Measurements from ENCODE around the gene MT3.
"Not testable (repeated sequence)": the region's sequence is repeated elsewhere in the genome, so short reads cannot be mapped to it uniquely, and the experiment has no call there.

Gene MT3

DNA sequence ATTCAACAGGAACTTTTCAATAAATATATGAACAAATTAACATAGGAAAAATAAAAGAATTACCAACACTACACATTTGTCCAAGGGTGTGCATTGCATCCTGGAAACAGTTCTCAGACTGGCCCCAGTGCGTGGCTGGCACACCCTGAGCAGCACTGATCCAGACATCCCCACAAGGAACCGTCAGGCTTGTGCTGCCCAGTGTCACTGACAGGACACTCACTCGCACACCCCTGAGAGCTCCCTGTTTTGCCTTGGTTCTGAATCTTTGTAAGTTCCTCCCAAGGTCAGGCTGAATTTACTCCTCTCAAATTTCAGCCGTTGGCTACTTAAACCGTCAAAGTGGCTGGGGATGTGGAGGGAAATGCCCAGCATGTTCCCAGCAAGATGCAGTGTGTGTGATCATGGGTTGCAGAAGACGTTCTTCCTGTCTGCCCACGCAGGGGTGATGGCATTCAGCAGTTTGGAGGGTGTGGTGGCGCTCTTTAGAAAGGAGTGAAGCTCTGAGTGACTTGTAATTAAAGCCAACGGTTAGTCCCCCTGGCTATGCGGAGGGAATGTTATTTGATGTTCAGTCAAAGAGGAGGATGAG lies 20.8 kb downstream of the MT3 start:
- no peak for DNase-seq

- no peak for DNase-seq
Measured at GRCh38 chr16:56610609-56611111, 21.3 kb downstream of the MT3 start.

DNA sequence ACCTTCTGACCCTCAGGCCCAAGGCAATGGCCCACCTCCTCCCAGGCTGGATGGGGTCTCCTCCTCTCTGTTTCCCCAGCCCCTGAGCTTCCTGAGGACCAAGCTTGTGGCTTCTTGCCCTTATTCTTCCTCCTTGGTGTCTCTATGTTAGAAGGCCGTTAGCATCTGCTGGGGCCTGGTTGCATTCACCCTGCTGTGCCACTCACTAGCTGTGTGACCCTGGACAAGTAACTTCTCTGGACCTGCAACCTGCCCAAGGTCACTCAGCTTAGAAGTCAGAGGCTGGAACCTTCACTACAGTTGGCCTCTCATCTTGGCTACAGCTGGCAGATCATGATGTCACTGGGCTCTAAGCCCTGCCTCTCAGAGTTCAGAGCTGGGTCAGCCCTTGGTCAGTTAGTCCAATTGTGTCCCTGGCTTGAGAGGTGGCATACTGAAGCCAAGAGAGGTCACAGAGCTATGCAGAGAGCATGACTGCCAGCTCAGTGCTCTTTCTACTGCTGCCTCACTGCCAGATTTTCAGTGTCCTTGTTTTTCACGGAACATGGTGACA lies 22.0 kb downstream of the MT3 start:
- DNase-seq = no peak

GRCh38 chr16:56613706-56614105 lies 24.4 kb downstream of the MT3 start:
- no peak for DNase-seq

DNA sequence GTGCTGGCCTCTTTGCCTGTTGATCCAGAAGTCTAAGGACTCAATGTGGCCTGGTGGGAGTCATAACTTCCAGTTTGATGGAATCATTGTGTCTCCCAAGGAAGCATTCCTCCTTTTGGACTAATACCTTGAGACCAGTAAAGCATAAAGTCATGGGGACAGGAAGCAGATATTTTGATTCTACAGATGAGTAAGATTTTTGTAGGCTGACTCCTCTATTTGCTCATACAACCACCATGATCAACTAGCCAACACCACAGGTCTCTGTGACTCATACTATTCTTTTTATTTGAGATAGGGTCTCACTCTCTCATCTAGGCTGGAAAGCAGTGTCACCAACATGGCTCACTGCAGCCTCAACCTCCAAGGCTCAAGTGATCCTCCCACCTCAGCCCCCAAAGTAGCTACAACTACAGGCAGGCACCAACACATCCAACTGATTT lies 25.2 kb downstream of the MT3 start:
- DNase-seq = no peak

DNA sequence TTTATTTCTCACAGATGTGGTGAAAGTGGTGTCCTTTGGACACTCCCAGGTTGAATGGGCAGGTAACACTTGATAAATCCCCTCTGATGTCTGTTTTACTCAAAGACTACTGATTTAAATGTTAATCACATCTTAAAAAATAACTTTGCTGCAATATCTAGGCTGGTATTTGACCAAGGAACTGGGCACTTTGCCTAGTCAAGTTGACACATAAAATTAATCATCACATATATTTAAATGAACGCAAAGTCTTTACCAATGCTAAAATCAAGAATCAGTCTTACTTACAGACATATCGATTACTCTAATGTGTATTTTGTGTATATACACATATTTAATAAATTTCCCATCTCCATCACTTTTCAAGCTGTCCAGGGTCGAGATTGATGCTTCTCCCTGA lies 26.0 kb downstream of the MT3 start:
- DNase-seq = no peak

DNA sequence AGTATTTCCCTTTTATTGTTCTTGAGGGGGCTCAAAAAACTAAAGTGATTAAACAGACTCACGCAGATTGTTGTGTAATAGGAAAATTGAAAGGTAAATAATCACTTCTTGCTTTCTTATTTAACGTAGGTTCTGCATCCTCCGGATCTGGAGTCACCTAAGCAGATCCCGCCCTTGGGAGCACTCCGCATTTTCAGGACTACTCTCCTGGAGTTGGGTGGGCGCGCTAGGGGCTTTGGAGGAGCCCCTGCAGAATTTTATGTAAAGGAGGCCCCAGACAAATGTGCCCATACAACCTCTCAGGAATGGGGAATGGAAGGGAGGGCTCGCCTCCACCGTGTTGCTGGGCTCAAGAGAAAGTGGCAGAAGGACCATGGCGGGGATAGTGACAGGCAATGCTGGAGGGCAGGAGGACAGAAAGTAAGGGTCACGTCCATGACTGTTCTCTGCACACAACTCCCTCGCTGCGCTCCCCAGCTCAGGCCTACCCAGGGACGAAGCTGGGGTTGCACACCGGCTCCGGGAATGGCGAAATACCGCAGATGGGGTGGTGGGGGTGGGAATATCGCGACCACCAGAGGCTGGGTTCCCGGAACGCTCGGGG lies 27.4 kb downstream of the MT3 start:
- DNase-seq = no peak

GRCh38 chr16:56617212-56618085 lies 28.1 kb downstream of the MT3 start:
- no peak for DNase-seq

- no peak for DNase-seq
Measured at GRCh38 chr16:56618138-56618537, 28.8 kb downstream of the MT3 start.

DNA sequence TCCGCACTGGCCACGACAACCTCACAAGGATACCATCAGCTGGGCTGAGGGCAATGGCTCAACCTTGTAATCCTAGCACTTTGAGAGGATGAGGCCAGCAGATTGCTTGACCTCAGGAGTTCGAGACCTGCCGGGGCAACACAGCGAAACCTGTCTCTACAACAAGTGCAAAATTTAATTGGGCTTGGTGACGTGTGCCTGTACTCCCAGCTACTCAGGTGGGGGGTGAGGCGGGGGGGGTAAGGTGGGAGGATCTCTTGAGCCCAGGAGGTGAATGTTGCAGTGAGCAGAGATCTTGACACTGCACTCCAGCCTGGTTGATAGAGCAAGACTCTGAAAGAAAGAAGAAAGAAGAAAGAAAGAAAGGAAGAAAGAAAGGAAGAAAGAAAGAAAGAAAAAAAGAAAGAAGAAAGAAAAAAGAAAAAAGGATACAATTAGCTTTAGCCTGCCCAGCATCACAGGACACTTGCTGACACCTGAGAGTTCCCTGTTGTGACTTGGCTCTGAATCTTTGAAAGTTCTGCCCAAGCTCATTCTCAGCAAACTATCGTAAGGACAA lies 31.1 kb downstream of the MT3 start:
- DNase-seq = no peak

DNA sequence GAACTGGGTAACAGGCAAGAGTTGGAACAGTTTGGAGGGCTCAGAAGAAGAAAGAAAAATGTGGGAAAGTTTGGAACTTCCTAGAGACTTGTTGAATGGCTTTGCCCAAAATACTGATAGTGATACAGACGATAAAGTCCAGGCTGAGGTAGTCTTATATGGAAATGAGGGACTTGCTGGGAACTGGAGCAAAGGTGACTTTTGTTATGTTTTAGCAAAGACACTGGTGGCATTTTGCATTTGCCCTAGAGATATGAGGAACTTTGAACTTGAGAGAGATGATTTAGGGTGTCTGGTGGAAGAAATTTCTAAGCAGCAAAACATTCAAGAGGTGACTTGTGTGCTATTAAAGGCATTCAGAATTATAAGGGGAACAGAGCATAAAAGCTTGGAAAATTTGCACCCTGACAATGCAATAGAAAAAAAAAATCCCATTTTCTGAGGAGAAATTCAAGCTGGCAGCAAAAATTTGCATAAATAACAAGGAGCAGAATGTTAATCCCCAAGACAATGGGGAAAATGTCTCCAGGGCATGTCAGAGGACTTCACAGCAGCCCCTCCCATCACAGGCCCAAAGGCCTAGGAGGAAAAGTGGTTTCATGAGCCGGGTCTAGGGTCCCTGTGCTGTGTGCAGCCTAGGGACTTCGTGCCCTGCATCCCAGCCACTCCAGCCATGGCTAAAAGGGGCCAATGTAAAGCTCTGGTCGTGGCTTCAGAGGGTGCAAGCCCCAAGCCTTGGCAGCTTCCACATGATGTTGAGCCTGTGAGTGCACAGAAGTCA lies 32.5 kb downstream of the MT3 start:
- not testable (repeated sequence) for DNase-seq

- DNase-seq = not testable (repeated sequence)
Measured at GRCh38 chr16:56623184-56623583, 33.9 kb downstream of the MT3 start.

DNA sequence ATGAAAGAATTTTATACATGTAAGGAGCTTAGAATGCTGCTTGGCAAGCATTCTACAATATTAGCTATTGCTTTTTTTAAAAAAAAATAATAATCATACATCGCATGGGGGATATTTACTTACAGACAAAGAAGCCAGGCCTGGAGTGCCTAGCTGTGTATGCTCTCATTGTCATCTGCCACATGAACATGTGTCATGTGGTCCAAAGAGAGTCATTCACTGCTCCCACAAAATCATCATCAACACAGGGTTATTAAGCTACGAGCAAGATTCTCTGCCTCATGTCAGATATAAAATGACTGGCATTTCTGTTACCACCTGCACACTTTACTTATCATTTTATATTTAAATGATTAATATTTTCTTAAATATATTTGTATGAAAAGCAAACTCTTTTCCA lies 34.3 kb downstream of the MT3 start:
- DNase-seq = no peak

GRCh38 chr16:56625140-56625942 lies 36.0 kb downstream of the MT3 start, which contains the start of gene MT1E:
TSS of gene MT1E (plus strand) at chr16:56625781. CDS start at chr16:56625852, 71 bp downstream.
- peak; percentile 50 for DNase-seq

GRCh38 chr16:56625943-56626654 lies 36.8 kb downstream of the MT3 start:
- no peak for DNase-seq

DNA sequence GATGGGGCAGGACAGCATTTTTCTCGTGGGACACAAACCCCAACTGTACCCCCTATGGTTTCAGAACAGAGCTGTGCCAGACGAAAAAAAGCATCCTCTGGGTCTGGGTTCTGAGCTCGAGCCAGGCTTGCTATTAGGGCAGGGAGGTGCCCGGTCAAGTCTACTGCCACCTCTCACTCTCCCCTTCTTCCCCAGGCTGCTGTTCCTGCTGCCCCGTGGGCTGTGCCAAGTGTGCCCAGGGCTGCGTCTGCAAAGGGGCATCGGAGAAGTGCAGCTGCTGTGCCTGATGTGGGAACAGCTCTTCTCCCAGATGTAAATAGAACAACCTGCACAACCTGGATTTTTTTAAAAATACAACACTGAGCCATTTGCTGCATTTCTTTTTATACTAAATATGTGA lies 37.4 kb downstream of the MT3 start:
- no peak for DNase-seq

DNA sequence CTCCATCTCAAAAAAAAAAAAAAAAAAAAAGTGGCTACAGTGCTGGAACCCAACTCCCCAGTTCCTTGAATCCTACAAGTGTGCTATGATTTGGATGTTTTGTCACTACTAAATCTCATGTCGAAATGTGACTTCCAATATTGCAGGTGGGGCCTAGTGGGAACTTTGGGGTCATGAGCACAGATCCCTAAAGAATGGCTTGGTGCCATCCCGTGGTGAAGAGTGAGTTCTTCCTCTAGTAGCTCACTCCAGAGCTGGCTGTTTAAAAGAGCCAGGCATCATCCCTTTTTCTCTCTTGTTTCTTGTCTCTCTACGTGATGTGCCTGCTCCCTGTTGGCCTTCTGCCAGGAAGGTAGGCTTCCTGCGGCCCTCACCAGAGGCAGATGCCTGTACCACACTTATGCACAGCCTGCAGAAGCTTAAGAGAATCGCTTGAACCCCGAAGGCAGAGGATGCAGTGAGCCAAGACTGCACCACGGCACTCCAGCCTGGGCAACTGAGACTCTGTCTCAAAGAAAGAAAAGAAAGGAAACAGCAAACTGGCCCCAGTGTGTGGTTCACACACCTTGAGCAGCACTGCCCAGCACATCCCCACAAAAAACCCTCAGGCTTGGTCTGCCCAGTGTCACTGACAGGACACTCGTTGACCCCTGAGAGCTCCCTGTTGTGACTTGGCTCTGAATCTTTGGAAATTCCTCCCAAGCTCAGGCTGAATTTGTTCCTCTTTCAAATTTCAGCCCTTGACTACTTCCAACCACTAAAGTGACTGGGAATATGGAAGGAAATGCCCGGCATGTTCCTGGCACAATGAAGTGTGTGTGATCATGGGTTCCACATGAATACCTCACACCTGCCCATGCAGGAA lies 39.4 kb downstream of the MT3 start:
- no peak for DNase-seq

DNA sequence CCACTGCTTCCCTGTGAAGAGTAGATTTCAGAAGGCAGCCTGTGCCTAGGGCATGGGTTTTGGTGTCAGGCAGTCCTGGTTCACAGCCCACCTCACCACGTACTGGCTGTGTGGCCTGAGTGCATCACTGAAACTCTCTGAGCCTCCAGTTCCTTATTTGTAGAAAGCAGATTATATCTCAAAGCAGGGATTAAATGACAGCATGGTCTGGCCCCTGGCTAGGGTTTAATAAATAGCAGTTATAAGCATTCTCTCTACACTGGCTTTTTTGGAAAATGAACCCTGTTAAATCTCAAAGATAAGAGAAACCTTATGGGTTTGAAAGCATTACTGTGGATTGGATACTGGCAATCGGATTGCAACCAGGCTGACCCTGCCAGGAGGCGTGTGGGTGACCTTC lies 40.2 kb downstream of the MT3 start:
- no peak for DNase-seq

DNA sequence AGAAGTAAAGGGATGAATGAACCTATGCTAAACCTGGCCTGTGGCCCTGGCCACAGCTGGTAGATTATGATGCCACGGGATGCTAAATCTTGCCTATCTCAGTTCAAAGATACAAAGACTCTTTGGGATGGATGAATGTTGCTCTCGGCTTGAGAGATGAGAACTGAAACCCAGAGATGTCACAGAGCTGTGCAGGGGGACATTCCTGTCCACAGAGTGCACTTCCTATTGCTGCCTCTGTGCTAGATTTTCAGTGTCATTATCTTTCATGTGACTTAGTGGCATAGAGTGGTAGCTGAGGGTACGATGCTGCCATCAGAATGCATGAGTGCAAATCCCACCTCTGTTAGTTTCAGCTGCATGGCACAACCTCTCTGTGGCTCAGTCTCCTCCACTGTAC lies 40.8 kb downstream of the MT3 start:
- no peak for DNase-seq

DNA sequence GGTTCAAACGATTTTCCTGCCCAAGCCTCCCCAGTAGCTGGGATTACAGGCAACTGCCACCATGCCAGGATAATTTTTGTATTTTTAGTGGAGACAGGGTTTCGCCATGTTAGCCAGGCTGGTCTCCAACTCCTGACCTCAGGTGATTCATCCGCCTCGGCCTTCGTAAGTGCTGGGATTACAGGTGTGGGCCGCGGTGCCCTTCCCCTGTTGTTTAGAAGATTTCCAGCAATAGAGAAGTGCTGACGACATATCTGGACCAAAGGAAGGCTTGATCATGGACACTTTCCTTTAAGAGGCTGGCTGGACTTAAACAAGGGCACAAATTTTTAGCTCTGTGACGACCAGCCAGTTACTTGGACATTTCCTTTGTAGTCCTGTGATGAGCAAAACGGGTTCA lies 41.9 kb downstream of the MT3 start:
- DNase-seq = no peak

All from NCI-H2029 (cell line).